GM12878 (cell line): ENCODE results near the gene PDIA5. TPM values are rescaled to one million over a fixed set of nuclear protein-coding genes. Genes with fewer than 3 reads are reported as not detected.

ENCODE experiments used
- ATAC-seq: fragments of 200-7000 bp; cut with Tn5 transposase; 3 replicates; pipeline ENCODE4 v1.9.1; 2020; ENCODE audit warnings: mild to moderate bottlenecking, moderate library complexity
- BruUV-seq: library from RNA; stranded (reverse); fragments of 400-500 nt; replicated peaks from 2 replicates; lab custom pipeline; 2021; lab: Mats Ljungman, UMichigan
- CTCF ChIA-PET: fragments of 300-600 bp; sonication (Branson Sonifier 250); formaldehyde crosslinking; extraction: SDS; loops from one replicate; lab custom pipeline; 2021; ENCODE audit warnings: inconsistent platforms; lab: Yijun Ruan, JAX
- POLR2A ChIA-PET: fragments of 350-600 bp; formaldehyde crosslinking; extraction: SDS; loops from one replicate; lab custom pipeline; 2021; ENCODE audit warnings: inconsistent platforms; lab: Charles Lee
- RAD21 ChIA-PET: fragments of 300-600 bp; sonication (Branson Sonifier 250); formaldehyde crosslinking; loops from one replicate; lab custom pipeline; 2023; ENCODE audit warnings: antibody characterized with exemption; ENCODE audit not compliant: unreplicated experiment; lab: Charles Lee
- SMC1A ChIA-PET: fragments of 300-600 bp; sonication (Branson Sonifier 250); formaldehyde crosslinking; loops from one replicate; lab custom pipeline; 2023; ENCODE audit not compliant: unreplicated experiment, uncharacterized antibody; lab: Charles Lee
- DNase-seq: peaks from one replicate; pipeline ENCODE4 v3.0.0-alpha.2; 2011; ENCODE audit warnings: low read depth, low spot score
- FAIRE-seq: peaks from 3 replicates; lab custom pipeline; 2011; peaks lifted over from hg19 to GRCh38; lab: Jason Lieb, UNC
- H2AFZ ChIP-seq: 2 replicates; pipeline ENCODE4 v1.6.0; 2011; ENCODE audit warnings: low read depth, low read length, control low read depth; ENCODE audit not compliant: control insufficient read depth
- H3K27ac ChIP-seq: 2 replicates; pipeline ENCODE4 v1.5.1; 2011; ENCODE audit warnings: control low read depth; ENCODE audit not compliant: control insufficient read depth, insufficient read depth
- H3K27me3 ChIP-seq, 2 experiments: replicated peaks in 1 of 2; 2 replicates each; pipeline versions ENCODE4 v1.6.0 to v1.6.1; 2011; ENCODE audit warnings: low read length in 1 of 2; ENCODE audit not compliant: control insufficient read depth in 2 of 2, insufficient read depth in 2 of 2
- H3K36me3 ChIP-seq, 2 experiments: 2 replicates each; pipeline ENCODE4 v1.5.1; 2011; ENCODE audit warnings: low read length in 1 of 2; ENCODE audit not compliant: control insufficient read depth in 2 of 2, insufficient read depth in 2 of 2
- H3K4me1 ChIP-seq: 2 replicates; pipeline ENCODE4 v1.6.1; 2011; ENCODE audit warnings: mild to moderate bottlenecking, low read length, moderate library complexity, mixed read lengths; ENCODE audit not compliant: control insufficient read depth, insufficient read depth
- H3K4me2 ChIP-seq: 2 replicates; pipeline ENCODE4 v1.6.0; 2011; ENCODE audit warnings: control low read depth; ENCODE audit not compliant: control insufficient read depth, insufficient read depth
- H3K4me3 ChIP-seq: fragments of 200-600 bp; sonication (generic); 2 replicates; pipeline ENCODE4 v1.5.1; 2016
- H3K79me2 ChIP-seq: 2 replicates; pipeline ENCODE4 v1.6.0; 2011; ENCODE audit warnings: low read length; ENCODE audit not compliant: control insufficient read depth, insufficient read depth
- H3K9ac ChIP-seq: 2 replicates; pipeline ENCODE4 v1.8.0; 2011; ENCODE audit warnings: low read length, control low read depth, mixed read lengths; ENCODE audit not compliant: control insufficient read depth, insufficient read depth
- H3K9me3 ChIP-seq: replicated peaks from 3 replicates; pipeline ENCODE4 v1.5.1; 2011; ENCODE audit warnings: mild to moderate bottlenecking, low read length; ENCODE audit not compliant: control insufficient read depth, insufficient read depth
- H4K20me1 ChIP-seq: 2 replicates; pipeline ENCODE4 v1.6.0; 2011; ENCODE audit not compliant: control insufficient read depth, insufficient read depth
- ASH2L ChIP-seq: fragments of 300-600, 200-600 bp; sonication (generic); IDR thresholded peaks from 2 replicates; pipeline ENCODE4 v1.6.1; 2017; ENCODE audit warnings: low read depth, mild to moderate bottlenecking, borderline replicate concordance
- CUX1 ChIP-seq: IDR thresholded peaks from 2 replicates; pipeline ENCODE4 v1.6.1; 2012; ENCODE audit warnings: improper control_type of control experiment, low read depth, low read length; ENCODE audit not compliant: insufficient replicate concordance
- ETV6 ChIP-seq, 2 experiments: fragments of 450-650 bp in 1 of 2; IDR thresholded peaks in 1 of 2; conservative IDR thresholded peaks in 1 of 2; 2 replicates each; pipeline ENCODE4 v1.6.1; 2014; ENCODE audit warnings: antibody characterized with exemption in 1 of 2, borderline replicate concordance in 1 of 2, low read depth in 1 of 2, mild to moderate bottlenecking in 1 of 2, moderate library complexity in 1 of 2
- HDAC6 ChIP-seq: fragments of 200-600 bp; sonication (generic); IDR thresholded peaks from one replicate; pipeline ENCODE4 v1.8.0; 2017; ENCODE audit warnings: antibody characterized with exemption; ENCODE audit not compliant: unreplicated experiment
- JUNB ChIP-seq: IDR thresholded peaks from 2 replicates; pipeline ENCODE4 v1.6.1; 2016; ENCODE audit warnings: antibody characterized with exemption, mild to moderate bottlenecking
- NR2C2 ChIP-seq: IDR thresholded peaks from 2 replicates; pipeline ENCODE4 v1.6.1; 2011; ENCODE audit warnings: borderline replicate concordance, low read depth; ENCODE audit not compliant: control insufficient read depth, insufficient read length
- RAD21 ChIP-seq: IDR thresholded peaks from 2 replicates; pipeline ENCODE4 v1.6.1; 2011; ENCODE audit warnings: mild to moderate bottlenecking, low read depth, low read length, moderate library complexity; ENCODE audit not compliant: insufficient read depth
- SREBF2 ChIP-seq: IDR thresholded peaks from 2 replicates; pipeline ENCODE4 v1.6.1; 2012; ENCODE audit warnings: mild to moderate bottlenecking, low read length
- TCF12 ChIP-seq: IDR thresholded peaks from 2 replicates; pipeline ENCODE4 v1.6.1; 2011; ENCODE audit warnings: low read depth, mild to moderate bottlenecking, low read length
- YBX1 ChIP-seq: fragments of 450-650 bp; IDR thresholded peaks from 2 replicates; pipeline ENCODE4 v1.6.1; 2016; ENCODE audit warnings: antibody characterized with exemption
- WGBS: methylation state at CpG from one replicate; pipeline ENCODE4 v1.1.6; 2016; ENCODE audit warnings: low lambda C conversion rate; ENCODE audit not compliant: insufficient replicate concordance, insufficient coverage; ENCODE audit errors: missing lambda C conversion rate; 5-methylcytosine and 5-hydroxymethylcytosine counted together
- in situ Hi-C: fragments of 300-500 bp; cut with MboI; formaldehyde crosslinking; loops from 9 replicates; pipeline ENCODE4 v1.14.3; 2018; ENCODE audit warnings: mixed read lengths
- intact Hi-C: fragments of 100-400 bp; cut with micrococcal nuclease; formaldehyde crosslinking; loops from one replicate; pipeline ENCODE4 v1.14.2; 2022; ENCODE audit not compliant: unreplicated experiment
- polyA plus RNA-seq, 11 experiments: library from polyadenylated mRNA; depleted of rRNA in 4 of 11; unstranded in 6 of 11; stranded (reverse) in 5 of 11; fragments of >200 nt; fragmentation: Nextera tagmentation in 4 of 11; fragmentation: Illumina TruSeq in 1 of 11; extraction: Ambion mirVana in 4 of 11; extraction: Trizol in 1 of 11; gene quantifications; 1 replicate in 1 of 11; 2 replicates in 10 of 11; pipeline versions ENCODE4 v1.2.1 to v1.2.3, GENCODE V29; 2011 to 2016; ENCODE audit warnings: inconsistent platforms in 2 of 11, missing spikeins in 2 of 11, low read depth in 1 of 11
- total RNA-seq, 4 experiments: library from RNA; depleted of rRNA in 3 of 4; stranded (reverse); fragments of >200 nt in 3 of 4; fragmentation: Illumina TruSeq in 1 of 4; extraction: Trizol in 1 of 4; gene quantifications; 2 replicates each; pipeline versions ENCODE4 v1.2.1 to v1.2.3, GENCODE V29; 2013 to 2021

Gene PDIA5
- total and polyA plus RNA-seq, 10 of the 15 experiments (the other 5 are each of a cell fraction or from before 2014, with no cell fraction given): 4.1 to 24.8 (median 19.2) TPM

GRCh38 chr3:123019161-123019560 is 47.7 kb upstream of the PDIA5 start:
- no peaks in the 10 kb centered on the region for H3K79me2 ChIP-seq
- no peak for TF ChIP-seq JUNB
- no peak for TF ChIP-seq RAD21
- TF ChIP-seq NR2C2: no peak
- no TSS peak for BruUV-seq
- in situ Hi-C loops: no loop called here
- ChIA-PET SMC1A (no interaction called here), POLR2A (no interaction called here), RAD21 (no interaction called here), CTCF (no interaction called here)
- no peak overlapping the region for H3K27ac ChIP-seq
- DNase-seq (no peak), FAIRE-seq (no peak), ATAC-seq (no peak)
- no peaks in the 10 kb centered on the region for H3K4me1 ChIP-seq
- no peaks in the 10 kb centered on the region for H4K20me1 ChIP-seq
- no peak overlapping the region for H3K4me3 ChIP-seq
- H3K4me2 ChIP-seq: no peak overlapping the region
- H2AFZ ChIP-seq: no peak overlapping the region
- H3K27me3 ChIP-seq: peaks cover 3 to 16% of the 10 kb centered on the region in 2 experiments
- intact Hi-C loops: no loop called here
- 24% methylated on average over 3 of the region's 3 CpGs for WGBS
- no peaks in the 10 kb centered on the region for H3K9me3 ChIP-seq
- no peaks in the 10 kb centered on the region for H3K36me3 ChIP-seq
- no peak overlapping the region for H3K9ac ChIP-seq

DNA sequence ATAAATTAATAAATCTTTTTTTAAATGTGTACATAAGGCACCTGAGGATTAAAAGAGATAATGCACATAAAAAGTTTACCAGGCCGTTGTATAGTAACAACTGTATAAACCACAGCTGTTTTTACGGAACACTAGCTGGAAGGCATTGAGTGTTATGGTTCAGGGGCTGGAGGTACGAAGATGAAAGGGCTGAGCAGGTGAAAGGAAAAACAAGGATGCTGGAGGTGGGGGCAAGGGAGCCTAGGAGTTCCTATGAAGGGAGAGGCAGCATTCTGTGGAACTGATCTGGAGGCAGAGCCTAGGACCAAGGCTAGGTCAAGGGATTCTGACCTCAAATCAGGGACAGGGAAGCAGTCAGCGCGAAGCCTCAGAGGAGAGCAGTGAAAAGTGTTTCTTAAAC is 47.2 kb upstream of the PDIA5 start:
- ChIA-PET RAD21 (no interaction called here), POLR2A (no interaction called here), SMC1A (no interaction called here), CTCF (interaction anchor here (1.0 to 2.6 kb wide), 3 partner anchors 9 to 14 kb away, joined by 3 to 13 read pairs (median 3); no protein-coding TSS in a partner anchor)
- in situ Hi-C loops (no loop called here), intact Hi-C loops (no loop called here)
- Histone ChIP-seq H2AFZ (no peak overlapping the region), H3K9ac (no peak overlapping the region), H3K79me2 (no peaks in the 10 kb centered on the region), H3K4me3 (no peak overlapping the region), H3K36me3 (no peaks in the 10 kb centered on the region), H3K27me3 (peaks cover 3 to 17% of the 10 kb centered on the region in 2 experiments), H3K4me1 (no peaks in the 10 kb centered on the region), H3K4me2 (no peak overlapping the region), H3K27ac (no peak overlapping the region), H4K20me1 (no peaks in the 10 kb centered on the region), H3K9me3 (no peaks in the 10 kb centered on the region)
- no TSS peak for BruUV-seq
- DNase-seq: no peak
- no peak for FAIRE-seq
- ATAC-seq: no peak
- 59% methylated on average over 5 of the region's 5 CpGs for WGBS
- TF ChIP-seq CUX1 (no peak), SREBF2 (no peak), YBX1 (no peak), TCF12 (no peak), HDAC6 (no peak), ETV6 (conservative IDR thresholded peaks at IDR 0.05 in 1 of 2, IDR thresholded peaks at IDR 0.05 in 1 of 2; ENCODE audit: borderline replicate concordance in 1 of 2, low read depth in 1 of 2) (no peak), ASH2L (no peak)
